Smooth muscle cell (in vitro differentiated cells): ENCODE results near the gene SCAF8. TPM values are rescaled to one million over a fixed set of nuclear protein-coding genes. Genes with fewer than 3 reads are reported as not detected.
"Not testable (repeated sequence)": the region's sequence is repeated elsewhere in the genome, so short reads cannot be mapped to it uniquely, and the experiment has no call there.

Experiments
- DNase-seq: peaks from one replicate; lab custom pipeline; 2025; ENCODE audit not compliant: unreplicated experiment; lab: John Stamatoyannopoulos, UW
- H2AFZ ChIP-seq: fragments of 200-600 bp; sonication (generic); 2 replicates; pipeline ENCODE4 v1.6.0; 2016; ENCODE audit warnings: antibody characterized with exemption, low read depth, mild to moderate bottlenecking
- H3F3A ChIP-seq: fragments of 200-600 bp; sonication (generic); 2 replicates; pipeline ENCODE4 v1.6.0; 2017; ENCODE audit warnings: antibody characterized with exemption, low read depth
- H3K27ac ChIP-seq: fragments of 200-600 bp; sonication (generic); 2 replicates; pipeline ENCODE4 v1.5.1; 2016; ENCODE audit warnings: low read depth, mild to moderate bottlenecking
- H3K27me3 ChIP-seq: fragments of 200-600 bp; sonication (generic); 2 replicates; pipeline ENCODE4 v1.6.1; 2016; ENCODE audit warnings: low read depth, mild to moderate bottlenecking
- H3K36me3 ChIP-seq: fragments of 200-600 bp; sonication (generic); 2 replicates; pipeline ENCODE4 v1.5.1; 2016; ENCODE audit warnings: low read depth
- H3K4me1 ChIP-seq: fragments of 200-600 bp; sonication (generic); 2 replicates; pipeline ENCODE4 v1.5.1; 2016; ENCODE audit warnings: low read depth
- H3K4me2 ChIP-seq: fragments of 200-600 bp; sonication (generic); 2 replicates; pipeline ENCODE4 v1.6.0; 2016; ENCODE audit warnings: mild to moderate bottlenecking
- H3K4me3 ChIP-seq: fragments of 200-600 bp; sonication (generic); 2 replicates; pipeline ENCODE4 v1.5.1; 2016; ENCODE audit warnings: mild to moderate bottlenecking
- H3K79me2 ChIP-seq: fragments of 200-600 bp; sonication (generic); 2 replicates; pipeline ENCODE4 v1.6.0; 2016; ENCODE audit warnings: low read depth, mild to moderate bottlenecking
- H3K9ac ChIP-seq: fragments of 200-600 bp; sonication (generic); 2 replicates; pipeline ENCODE4 v1.6.0; 2016; ENCODE audit warnings: low read depth
- H3K9me3 ChIP-seq: fragments of 200-600 bp; sonication (generic); replicated peaks from 2 replicates; pipeline ENCODE4 v1.5.1; 2016; ENCODE audit warnings: low read depth
- H4K20me1 ChIP-seq: fragments of 200-600 bp; sonication (generic); 2 replicates; pipeline ENCODE4 v1.6.0; 2016; ENCODE audit warnings: low read depth
- WGBS: methylation state at CpG from one replicate; pipeline ENCODE4 v1.1.7; 2016; ENCODE audit warnings: low lambda C conversion rate; 5-methylcytosine and 5-hydroxymethylcytosine counted together
- polyA plus RNA-seq: library from polyadenylated mRNA; unstranded; fragments of >200 nt; fragmentation: Nextera tagmentation; extraction: Ambion mirVana; gene quantifications from 2 replicates; pipeline ENCODE4 v1.2.1, GENCODE V29; 2016
- total RNA-seq: library from RNA; depleted of rRNA; stranded (reverse); fragments of >200 nt; gene quantifications from 2 replicates; pipeline ENCODE4 v1.2.3, GENCODE V29; 2014
- TF ChIP-seq, protein P1 (sequence below): fragments of 200-600 bp; sonication (generic); IDR thresholded peaks from 2 replicates; pipeline ENCODE4 v1.5.1; 2017; ENCODE audit warnings: borderline replicate concordance, mild to moderate bottlenecking, antibody characterized with exemption; ENCODE audit not compliant: insufficient read depth, poor library complexity, severe bottlenecking

Gene SCAF8
- total and polyA plus RNA-seq, 2 experiments from 2014 or later, result 12.3 to 37.6 TPM

DNA sequence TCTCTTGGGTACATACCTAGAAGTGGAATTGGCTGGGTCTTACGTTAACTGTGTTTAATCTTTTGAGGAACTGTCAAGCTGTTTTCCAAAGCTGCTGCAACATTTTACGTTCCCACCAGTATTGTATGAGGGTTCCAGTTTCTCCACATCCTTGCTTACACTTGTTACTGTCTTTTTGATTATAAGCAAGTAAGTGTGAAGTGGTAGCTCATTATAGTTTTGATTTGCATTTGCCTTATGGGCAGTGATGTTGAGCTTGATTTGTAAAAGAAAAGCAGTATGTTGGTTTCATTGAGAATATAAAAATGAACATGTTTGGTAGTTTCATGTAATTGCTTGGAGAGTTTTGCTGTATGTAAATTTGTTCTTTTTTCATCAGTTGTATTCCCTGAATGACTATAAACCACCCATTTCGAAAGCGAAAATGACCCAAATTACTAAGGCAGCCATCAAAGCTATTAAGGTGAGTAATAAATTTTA lies 40.4 kb downstream of the SCAF8 start:
- WGBS, result 97% methylated on average over 4 of the region's 4 CpGs
- H3K27ac ChIP-seq, result no peak overlapping the region
- no peak overlapping the region for H2AFZ ChIP-seq
- no peak for DNase-seq
- no peaks in the 10 kb centered on the region for H3K27me3 ChIP-seq
- TF ChIP-seq, protein P1, sequence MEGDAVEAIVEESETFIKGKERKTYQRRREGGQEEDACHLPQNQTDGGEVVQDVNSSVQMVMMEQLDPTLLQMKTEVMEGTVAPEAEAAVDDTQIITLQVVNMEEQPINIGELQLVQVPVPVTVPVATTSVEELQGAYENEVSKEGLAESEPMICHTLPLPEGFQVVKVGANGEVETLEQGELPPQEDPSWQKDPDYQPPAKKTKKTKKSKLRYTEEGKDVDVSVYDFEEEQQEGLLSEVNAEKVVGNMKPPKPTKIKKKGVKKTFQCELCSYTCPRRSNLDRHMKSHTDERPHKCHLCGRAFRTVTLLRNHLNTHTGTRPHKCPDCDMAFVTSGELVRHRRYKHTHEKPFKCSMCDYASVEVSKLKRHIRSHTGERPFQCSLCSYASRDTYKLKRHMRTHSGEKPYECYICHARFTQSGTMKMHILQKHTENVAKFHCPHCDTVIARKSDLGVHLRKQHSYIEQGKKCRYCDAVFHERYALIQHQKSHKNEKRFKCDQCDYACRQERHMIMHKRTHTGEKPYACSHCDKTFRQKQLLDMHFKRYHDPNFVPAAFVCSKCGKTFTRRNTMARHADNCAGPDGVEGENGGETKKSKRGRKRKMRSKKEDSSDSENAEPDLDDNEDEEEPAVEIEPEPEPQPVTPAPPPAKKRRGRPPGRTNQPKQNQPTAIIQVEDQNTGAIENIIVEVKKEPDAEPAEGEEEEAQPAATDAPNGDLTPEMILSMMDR, result no peak
- H3F3A ChIP-seq, result peaks cover 4% of the 10 kb centered on the region
- H3K4me3 ChIP-seq, result no peak overlapping the region
- H4K20me1 ChIP-seq, result peaks cover 100% of the 10 kb centered on the region
- no peaks in the 10 kb centered on the region for H3K9me3 ChIP-seq
- H3K4me1 ChIP-seq, result no peaks in the 10 kb centered on the region
- H3K9ac ChIP-seq, result no peak overlapping the region
- peaks cover 99% of the 10 kb centered on the region for H3K79me2 ChIP-seq
- H3K36me3 ChIP-seq, result no peaks in the 10 kb centered on the region
- H3K4me2 ChIP-seq, result no peak overlapping the region

GRCh38 chr6:154779157-154779556 lies 45.9 kb downstream of the SCAF8 start:
- not testable (repeated sequence) for H3K9me3 ChIP-seq, H3K4me1 ChIP-seq, H3K36me3 ChIP-seq, DNase-seq, H3K4me3 ChIP-seq, H3K27me3 ChIP-seq, H3K9ac ChIP-seq, H2AFZ ChIP-seq, H3K4me2 ChIP-seq, H3F3A ChIP-seq
- Histone ChIP-seq H3K79me2 (peaks cover 93% of the 10 kb centered on the region), H4K20me1 (peaks cover 97% of the 10 kb centered on the region), H3K27ac (peak overlapping the region; percentile 21)
- WGBS, result 89% methylated on average over 5 of the region's 5 CpGs

- peaks cover 96% of the 10 kb centered on the region for H4K20me1 ChIP-seq
- H3K4me3 ChIP-seq, result no peak overlapping the region
- H3K79me2 ChIP-seq, result peaks cover 87% of the 10 kb centered on the region
These were observed 49.0 kb downstream of the SCAF8 start for GRCh38 chr6:154782193-154782592.

GRCh38 chr6:154783229-154783628 lies 50.0 kb downstream of the SCAF8 start:
- H3K27me3 ChIP-seq, result no peaks in the 10 kb centered on the region
- TF ChIP-seq, protein P1, result no peak
- H2AFZ ChIP-seq, result no peak overlapping the region
- no peak overlapping the region for H3K4me2 ChIP-seq
- H3K79me2 ChIP-seq, result peaks cover 87% of the 10 kb centered on the region
- H3K27ac ChIP-seq, result no peak overlapping the region
- H3K36me3 ChIP-seq, result peaks cover 4% of the 10 kb centered on the region
- WGBS, result 98% methylated on average over 2 of the region's 2 CpGs
- H4K20me1 ChIP-seq, result peaks cover 96% of the 10 kb centered on the region
- H3K4me1 ChIP-seq, result no peaks in the 10 kb centered on the region
- H3K4me3 ChIP-seq, result no peak overlapping the region
- H3K9me3 ChIP-seq, result no peaks in the 10 kb centered on the region
- no peak overlapping the region for H3K9ac ChIP-seq
- H3F3A ChIP-seq, result peaks cover 7% of the 10 kb centered on the region
- DNase-seq, result no peak

More at GRCh38 chr6:154782193-154782592, 49.0 kb downstream of the SCAF8 start:
- Histone ChIP-seq H3F3A (peaks cover 9% of the 10 kb centered on the region), H3K36me3 (peaks cover 4% of the 10 kb centered on the region), H3K27me3 (no peaks in the 10 kb centered on the region), H3K9me3 (no peaks in the 10 kb centered on the region), H3K27ac (no peak overlapping the region), H3K4me1 (no peaks in the 10 kb centered on the region), H3K4me2 (no peak overlapping the region), H3K9ac (no peak overlapping the region), H2AFZ (no peak overlapping the region)
- TF ChIP-seq, protein P1, result no peak
- WGBS, result 88% methylated on average over 4 of the region's 4 CpGs
- DNase-seq, result no peak
